SK-N-SH (cell line): ENCODE data around the gene PEX11A. TPM values are rescaled to one million over a fixed set of nuclear protein-coding genes. Genes with fewer than 3 reads are reported as not detected.

Experiments
- CTCF ChIA-PET: fragments of 300-600, 350-600 bp; formaldehyde crosslinking; extraction: SDS; loops from one replicate; lab custom pipeline; 2021; lab: Yijun Ruan, JAX
- POLR2A ChIA-PET: fragments of 350-600 bp; sonication (Branson Sonifier 250); formaldehyde crosslinking; extraction: SDS; loops from one replicate; lab custom pipeline; 2020; ENCODE audit warnings: antibody characterized with exemption, inconsistent platforms; lab: Yijun Ruan, JAX
- DNase-seq: peaks from one replicate; pipeline ENCODE4 v3.0.0; 2012
- H2AFZ ChIP-seq: fragments of 200-600 bp; sonication (generic); 2 replicates; pipeline ENCODE4 v1.8.1; 2016; ENCODE audit warnings: antibody characterized with exemption, mild to moderate bottlenecking, low read depth
- H3F3A ChIP-seq: fragments of 200-600 bp; sonication (generic); replicated peaks from 2 replicates; pipeline ENCODE3; 2016; ENCODE audit warnings: antibody characterized with exemption, mild to moderate bottlenecking; ENCODE audit not compliant: insufficient read depth
- H3K27ac ChIP-seq, 2 experiments: fragments of 200-500 bp in 1 of 2; fragments of 200-600 bp in 1 of 2; sonication (Bioruptor generic) in 1 of 2; sonication (generic), shearing (Covaris generic) in 1 of 2; 2 replicates each; pipeline versions ENCODE4 v1.5.1 to v1.6.1; 2014 to 2016; ENCODE audit warnings: low read depth in 2 of 2, inconsistent platforms in 1 of 2, low read length in 1 of 2, mild to moderate bottlenecking in 1 of 2, mixed read lengths in 1 of 2
- H3K27me3 ChIP-seq: fragments of 200-600 bp; sonication (generic), shearing (Covaris generic); 2 replicates; pipeline ENCODE4 v1.6.1; 2016; ENCODE audit warnings: mixed run types; ENCODE audit not compliant: insufficient read depth
- H3K36me3 ChIP-seq, 2 experiments: fragments of 200-500 bp in 1 of 2; fragments of 200-600 bp in 1 of 2; sonication (Bioruptor generic) in 1 of 2; sonication (generic) in 1 of 2; replicated peaks in 1 of 2; 2 replicates each; pipeline versions ENCODE3 to v1.5.1; 2014 to 2016; ENCODE audit warnings: low read length in 1 of 2, mild to moderate bottlenecking in 1 of 2; ENCODE audit not compliant: insufficient read depth in 2 of 2, control insufficient read depth in 1 of 2
- H3K4me1 ChIP-seq, 2 experiments: fragments of 200-500 bp in 1 of 2; fragments of 200-600 bp in 1 of 2; sonication (Bioruptor generic) in 1 of 2; sonication (generic), shearing (Covaris generic) in 1 of 2; 2 replicates each; pipeline versions ENCODE4 v1.5.1 to v1.6.1; 2014 to 2016; ENCODE audit warnings: low read depth in 1 of 2, low read length in 1 of 2, mixed run types in 1 of 2; ENCODE audit not compliant: insufficient read depth in 2 of 2, control insufficient read depth in 1 of 2
- H3K4me2 ChIP-seq: fragments of 200-600 bp; sonication (generic), shearing (Covaris generic); 2 replicates; pipeline ENCODE4 v1.6.1; 2017; ENCODE audit warnings: mixed run types
- H3K4me3 ChIP-seq, 2 experiments: fragments of 200-500 bp in 1 of 2; fragments of 200-600 bp in 1 of 2; sonication (Bioruptor generic) in 1 of 2; sonication (generic), shearing (Covaris generic) in 1 of 2; 2 replicates each; pipeline versions ENCODE4 v1.5.1 to v1.8.1; 2014 to 2016; ENCODE audit warnings: low read depth in 2 of 2, inconsistent platforms in 1 of 2, low read length in 1 of 2, mild to moderate bottlenecking in 1 of 2, mixed read lengths in 1 of 2, moderate library complexity in 1 of 2
- H3K79me2 ChIP-seq: fragments of 200-600 bp; sonication (generic); 2 replicates; pipeline ENCODE4 v1.8.1; 2017; ENCODE audit warnings: mild to moderate bottlenecking; ENCODE audit not compliant: insufficient read depth
- H3K9ac ChIP-seq: fragments of 200-600 bp; sonication (generic); 2 replicates; pipeline ENCODE4 v1.6.1; 2017; ENCODE audit warnings: mixed run types
- H3K9me2 ChIP-seq: fragments of 200-600 bp; sonication (generic); 2 replicates; pipeline ENCODE4 v1.6.1; 2017; ENCODE audit warnings: mixed run types
- H3K9me3 ChIP-seq: fragments of 200-600 bp; sonication (generic); 2 replicates; pipeline ENCODE4 v1.6.1; 2017; ENCODE audit warnings: mixed run types, mild to moderate bottlenecking, moderate library complexity
- H4K20me1 ChIP-seq: fragments of 200-600 bp; sonication (generic); 2 replicates; pipeline ENCODE4 v1.6.1; 2017; ENCODE audit warnings: mild to moderate bottlenecking, mixed run types; ENCODE audit not compliant: insufficient read depth
- ELF1 ChIP-seq: IDR thresholded peaks from 2 replicates; pipeline ENCODE4 v1.4.0; 2012
- EP300 ChIP-seq, 2 experiments: IDR thresholded peaks; 2 replicates each; pipeline versions ENCODE4 v1.4.0 to v1.6.1; 2012; ENCODE audit warnings: borderline replicate concordance in 1 of 2, low read depth in 1 of 2, low read length in 1 of 2
- EZH2phosphoT487 ChIP-seq: fragments of 200-600 bp; sonication (generic); IDR thresholded peaks from 2 replicates; pipeline ENCODE4 v1.6.1; 2017; ENCODE audit warnings: low read depth, mixed run types, mild to moderate bottlenecking, antibody characterized with exemption, moderate library complexity, borderline replicate concordance
- FOXJ3 ChIP-seq: sonication (generic); formaldehyde crosslinking; IDR thresholded peaks from 2 replicates; pipeline ENCODE4 v1.5.1; 2020; ENCODE audit warnings: mild to moderate bottlenecking, missing genetic modification reagents
- FOXM1 ChIP-seq: IDR thresholded peaks from 2 replicates; pipeline ENCODE4 v1.4.0; 2012; ENCODE audit warnings: low read depth, mild to moderate bottlenecking
- GABPA ChIP-seq: IDR thresholded peaks from 2 replicates; pipeline ENCODE4 v1.4.0; 2012; ENCODE audit warnings: low read depth, mild to moderate bottlenecking
- GATA2 ChIP-seq: sonication (generic); formaldehyde crosslinking; IDR thresholded peaks from 2 replicates; pipeline ENCODE4 v1.5.0; 2020; ENCODE audit warnings: mild to moderate bottlenecking, missing genetic modification reagents
- IRF3 ChIP-seq: fragments of 150-350 bp; IDR thresholded peaks from 2 replicates; pipeline ENCODE4 v1.6.1; 2016; ENCODE audit warnings: mild to moderate bottlenecking, low read depth, low read length
- JUND ChIP-seq: IDR thresholded peaks from 2 replicates; pipeline ENCODE4 v1.4.0; 2012
- MXI1 ChIP-seq: IDR thresholded peaks from 2 replicates; pipeline ENCODE4 v1.6.1; 2012; ENCODE audit warnings: mild to moderate bottlenecking, low read depth, low read length, improper control_type of control experiment
- NFIC ChIP-seq: IDR thresholded peaks from 2 replicates; pipeline ENCODE4 v1.4.0; 2012; ENCODE audit warnings: borderline replicate concordance
- RAD21 ChIP-seq: IDR thresholded peaks from 2 replicates; pipeline ENCODE4 v1.6.1; 2012; ENCODE audit warnings: mild to moderate bottlenecking, low read length
- RCOR1 ChIP-seq: fragments of 150-350 bp; IDR thresholded peaks from 2 replicates; pipeline ENCODE4 v1.6.1; 2017; ENCODE audit warnings: antibody characterized with exemption, low read length
- SIN3A ChIP-seq: IDR thresholded peaks from 2 replicates; pipeline ENCODE4 v1.6.1; 2012; ENCODE audit warnings: low read depth, mild to moderate bottlenecking, low read length, moderate library complexity, borderline replicate concordance
- SMC3 ChIP-seq: IDR thresholded peaks from 2 replicates; pipeline ENCODE4 v1.6.1; 2012; ENCODE audit warnings: low read depth, low read length, improper control_type of control experiment
- TCF12 ChIP-seq: IDR thresholded peaks from 2 replicates; pipeline ENCODE4 v1.4.0; 2012
- TEAD4 ChIP-seq: IDR thresholded peaks from 2 replicates; pipeline ENCODE4 v1.4.0; 2012; ENCODE audit warnings: mild to moderate bottlenecking, borderline replicate concordance; ENCODE audit not compliant: insufficient read depth
- USF2 ChIP-seq: fragments of 150-350 bp; IDR thresholded peaks from 2 replicates; pipeline ENCODE4 v1.6.1; 2017; ENCODE audit warnings: antibody characterized with exemption, low read length, low read depth, borderline replicate concordance
- WGBS: methylation state at CpG from one replicate; pipeline ENCODE4 v1.1.6; 2017; ENCODE audit warnings: low lambda C conversion rate; 5-methylcytosine and 5-hydroxymethylcytosine counted together
- polyA plus RNA-seq, 3 experiments: library from polyadenylated mRNA; depleted of rRNA; stranded (reverse); fragments of >200 nt; gene quantifications; 2 replicates each; pipeline ENCODE4 v1.2.3, GENCODE V29; 2012

The PEX11A gene
- polyA plus RNA-seq, 1 of the 3 experiments (the other 2 are of a cell fraction): 6.1 TPM

GRCh38 chr15:89657686-89658200, 32.8 kb downstream of the PEX11A start:
- Histone ChIP-seq H4K20me1 (no peaks in the 10 kb centered on the region), H3F3A (peaks cover 28% of the 10 kb centered on the region), H3K4me2 (no peak overlapping the region), H3K79me2 (peaks cover 18% of the 10 kb centered on the region), H2AFZ (no peak overlapping the region), H3K4me1 (peaks cover 6 to 9% of the 10 kb centered on the region in 2 experiments; a peak in 3 of 4 replicates), H3K9me3 (no peaks in the 10 kb centered on the region), H3K9me2 (no peaks in the 10 kb centered on the region), H3K9ac (no peak overlapping the region), H3K4me3 (no peak overlapping the region), H3K27ac (no peak overlapping the region), H3K27me3 (no peaks in the 10 kb centered on the region), H3K36me3 (no peaks in the 10 kb centered on the region)
- TF ChIP-seq USF2 (no peak), MXI1 (no peak), EP300 (IDR thresholded peaks at IDR 0.05; ENCODE audit: borderline replicate concordance in 1 of 2, low read depth in 1 of 2, low read length in 1 of 2) (no peak), IRF3 (no peak), RAD21 (no peak), TEAD4 (no peak), JUND (no peak), SIN3A (no peak), FOXM1 (no peak), SMC3 (no peak), GATA2 (CRISPR knock-in tag) (no peak), NFIC (no peak), ELF1 (no peak), TCF12 (no peak), RCOR1 (no peak), EZH2phosphoT487 (no peak), FOXJ3 (CRISPR knock-in tag) (no peak), GABPA (no peak)
- POLR2A ChIA-PET: no interaction called here
- WGBS: 75% methylated on average over 5 of the region's 5 CpGs
- CTCF ChIA-PET: interaction anchor here (1.1 to 1.6 kb wide), 4 partner anchors 10 to 45 kb away, joined by 3 to 6 read pairs (median 6); no protein-coding TSS in a partner anchor
- no peak for DNase-seq
